WTC11 (cell line): ENCODE data around the gene VANGL1.

Source experiments
- GABPB1 ChIP-seq: sonication (generic); formaldehyde crosslinking; IDR thresholded peaks from 2 replicates; pipeline ENCODE4 v1.8.1; 2023; ENCODE audit warnings: mild to moderate bottlenecking, missing genetic modification reagents
- TF ChIP-seq, protein P1 (sequence below): fragments of 250-450 bp; sonication (Bioruptor Pico); IDR thresholded peaks from 2 replicates; pipeline ENCODE4 v2.1.2; 2022; ENCODE audit warnings: mild to moderate bottlenecking, moderate library complexity

- TF ChIP-seq, protein P1, sequence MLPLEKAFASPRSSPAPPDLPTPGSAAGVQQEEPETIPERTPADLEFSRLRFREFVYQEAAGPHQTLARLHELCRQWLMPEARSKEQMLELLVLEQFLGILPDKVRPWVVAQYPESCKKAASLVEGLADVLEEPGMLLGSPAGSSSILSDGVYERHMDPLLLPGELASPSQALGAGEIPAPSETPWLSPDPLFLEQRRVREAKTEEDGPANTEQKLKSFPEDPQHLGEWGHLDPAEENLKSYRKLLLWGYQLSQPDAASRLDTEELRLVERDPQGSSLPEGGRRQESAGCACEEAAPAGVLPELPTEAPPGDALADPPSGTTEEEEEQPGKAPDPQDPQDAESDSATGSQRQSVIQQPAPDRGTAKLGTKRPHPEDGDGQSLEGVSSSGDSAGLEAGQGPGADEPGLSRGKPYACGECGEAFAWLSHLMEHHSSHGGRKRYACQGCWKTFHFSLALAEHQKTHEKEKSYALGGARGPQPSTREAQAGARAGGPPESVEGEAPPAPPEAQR (CRISPR knock-in tag), result no peak
- no peak for TF ChIP-seq GABPB1 (CRISPR knock-in tag)
These were observed 32.7 kb upstream of the VANGL1 start for GRCh38 chr1:115609021-115609420.
